HG03378 (cell line): Measurements from ENCODE around the gene QDPR.
A peak's percentile ranks its signal among the peaks of the same experiment; 100 is the strongest.
"Not testable (repeated sequence)": the region's sequence is repeated elsewhere in the genome, so short reads cannot be mapped to it uniquely, and the experiment has no call there.

ENCODE experiments used
- ATAC-seq: cut with Tn5 transposase; IDR thresholded peaks from one replicate; pipeline ENCODE4 v1.9.1; 2021; ENCODE audit warnings: mild to moderate bottlenecking, moderate library complexity; ENCODE audit not compliant: unreplicated experiment

QDPR gene

GRCh38 chr4:17492058-17492741 is 19.7 kb downstream of the QDPR start:
- no peak for ATAC-seq

- ATAC-seq: no peak
Measured at GRCh38 chr4:17491196-17491595, 20.7 kb downstream of the QDPR start.

- ATAC-seq: no peak
Measured at GRCh38 chr4:17490575-17491059, 21.3 kb downstream of the QDPR start.

GRCh38 chr4:17489721-17490120 is 22.2 kb downstream of the QDPR start:
- ATAC-seq: no peak

- ATAC-seq: no peak
Measured at GRCh38 chr4:17489123-17489522, 22.8 kb downstream of the QDPR start.

GRCh38 chr4:17482716-17483115 is 29.2 kb downstream of the QDPR start:
- ATAC-seq: no peak

GRCh38 chr4:17480955-17481354 is 30.9 kb downstream of the QDPR start:
- no peak for ATAC-seq

- ATAC-seq: no peak
Measured at GRCh38 chr4:17480210-17480927, 31.5 kb downstream of the QDPR start.

- ATAC-seq: no peak
Measured at GRCh38 chr4:17477774-17478472, 34.0 kb downstream of the QDPR start.

- ATAC-seq: no peak
Measured at GRCh38 chr4:17476853-17477252, 35.0 kb downstream of the QDPR start.

GRCh38 chr4:17475481-17475880 is 36.4 kb downstream of the QDPR start:
- ATAC-seq: no peak

GRCh38 chr4:17469931-17470674 is 41.8 kb downstream of the QDPR start:
- ATAC-seq: no peak

GRCh38 chr4:17468619-17469221 is 43.2 kb downstream of the QDPR start:
- ATAC-seq: no peak

GRCh38 chr4:17463606-17464005 is 48.3 kb downstream of the QDPR start:
- no peak for ATAC-seq

- ATAC-seq: no peak
Measured at GRCh38 chr4:17450269-17450804, 61.6 kb downstream of the QDPR start.

GRCh38 chr4:17448689-17449088 is 63.2 kb downstream of the QDPR start:
- ATAC-seq: no peak

GRCh38 chr4:17447675-17448298 is 64.1 kb downstream of the QDPR start:
- ATAC-seq: peak; percentile 97

GRCh38 chr4:17447056-17447455 is 64.8 kb downstream of the QDPR start:
- no peak for ATAC-seq

GRCh38 chr4:17442477-17442876 is 69.4 kb downstream of the QDPR start:
- not testable (repeated sequence) for ATAC-seq

GRCh38 chr4:17437396-17437795 is 74.5 kb downstream of the QDPR start:
- ATAC-seq: no peak
